ENCODE measurements around the gene NELFCD. TPM values are rescaled to one million over a fixed set of nuclear protein-coding genes. Genes with fewer than 3 reads are reported as not detected.

The NELFCD gene
- polyA plus RNA-seq, 1 donor from 2014 or later = 88.7 TPM

GRCh38 chr20:58969439-58969838, 11.6 kb upstream of the NELFCD start:
- no peaks in the 10 kb centered on the region for H3F3A ChIP-seq (ENCODE audit: insufficient read depth, low read length, poor library complexity, severe bottlenecking)
- no peak overlapping the region for H3K9ac ChIP-seq (ENCODE audit: low read length)
- H3K27ac ChIP-seq (ENCODE audit: low read length) = no peak overlapping the region
- no peak overlapping the region for H3K4me2 ChIP-seq (ENCODE audit: low read length)
- H3K27me3 ChIP-seq (ENCODE audit: insufficient read depth, low read depth, low read length) = peaks cover 3% of the 10 kb centered on the region
- no peaks in the 10 kb centered on the region for H3K9me3 ChIP-seq (ENCODE audit: low read length)
- H3K36me3 ChIP-seq (ENCODE audit: insufficient read depth, low read length) = no peaks in the 10 kb centered on the region
- no peak overlapping the region for H2AFZ ChIP-seq (ENCODE audit: low read depth, low read length)
- TF ChIP-seq POLR2AphosphoS5 (IDR thresholded peaks at IDR 0.05) (no peak), SMC3 (conservative IDR thresholded peaks at IDR 0.05; ENCODE audit: poor library complexity) (no peak), RAD21 (conservative IDR thresholded peaks at IDR 0.05) (no peak), EZH2 (IDR thresholded peaks at IDR 0.05; ENCODE audit: borderline replicate concordance, insufficient read depth, low read length, poor library complexity, severe bottlenecking) (no peak), TAF1 (IDR thresholded peaks at IDR 0.05; ENCODE audit: low read depth) (no peak), MXI1 (conservative IDR thresholded peaks at IDR 0.05; ENCODE audit: poor library complexity, severe bottlenecking) (no peak), EP300 (conservative IDR thresholded peaks at IDR 0.05; ENCODE audit: poor library complexity, severe bottlenecking) (no peak)
- TF ChIP-seq, protein P1, sequence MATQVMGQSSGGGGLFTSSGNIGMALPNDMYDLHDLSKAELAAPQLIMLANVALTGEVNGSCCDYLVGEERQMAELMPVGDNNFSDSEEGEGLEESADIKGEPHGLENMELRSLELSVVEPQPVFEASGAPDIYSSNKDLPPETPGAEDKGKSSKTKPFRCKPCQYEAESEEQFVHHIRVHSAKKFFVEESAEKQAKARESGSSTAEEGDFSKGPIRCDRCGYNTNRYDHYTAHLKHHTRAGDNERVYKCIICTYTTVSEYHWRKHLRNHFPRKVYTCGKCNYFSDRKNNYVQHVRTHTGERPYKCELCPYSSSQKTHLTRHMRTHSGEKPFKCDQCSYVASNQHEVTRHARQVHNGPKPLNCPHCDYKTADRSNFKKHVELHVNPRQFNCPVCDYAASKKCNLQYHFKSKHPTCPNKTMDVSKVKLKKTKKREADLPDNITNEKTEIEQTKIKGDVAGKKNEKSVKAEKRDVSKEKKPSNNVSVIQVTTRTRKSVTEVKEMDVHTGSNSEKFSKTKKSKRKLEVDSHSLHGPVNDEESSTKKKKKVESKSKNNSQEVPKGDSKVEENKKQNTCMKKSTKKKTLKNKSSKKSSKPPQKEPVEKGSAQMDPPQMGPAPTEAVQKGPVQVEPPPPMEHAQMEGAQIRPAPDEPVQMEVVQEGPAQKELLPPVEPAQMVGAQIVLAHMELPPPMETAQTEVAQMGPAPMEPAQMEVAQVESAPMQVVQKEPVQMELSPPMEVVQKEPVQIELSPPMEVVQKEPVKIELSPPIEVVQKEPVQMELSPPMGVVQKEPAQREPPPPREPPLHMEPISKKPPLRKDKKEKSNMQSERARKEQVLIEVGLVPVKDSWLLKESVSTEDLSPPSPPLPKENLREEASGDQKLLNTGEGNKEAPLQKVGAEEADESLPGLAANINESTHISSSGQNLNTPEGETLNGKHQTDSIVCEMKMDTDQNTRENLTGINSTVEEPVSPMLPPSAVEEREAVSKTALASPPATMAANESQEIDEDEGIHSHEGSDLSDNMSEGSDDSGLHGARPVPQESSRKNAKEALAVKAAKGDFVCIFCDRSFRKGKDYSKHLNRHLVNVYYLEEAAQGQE (IDR thresholded peaks at IDR 0.05; ENCODE audit: borderline replicate concordance) = no peak
- TF ChIP-seq, protein P2, sequence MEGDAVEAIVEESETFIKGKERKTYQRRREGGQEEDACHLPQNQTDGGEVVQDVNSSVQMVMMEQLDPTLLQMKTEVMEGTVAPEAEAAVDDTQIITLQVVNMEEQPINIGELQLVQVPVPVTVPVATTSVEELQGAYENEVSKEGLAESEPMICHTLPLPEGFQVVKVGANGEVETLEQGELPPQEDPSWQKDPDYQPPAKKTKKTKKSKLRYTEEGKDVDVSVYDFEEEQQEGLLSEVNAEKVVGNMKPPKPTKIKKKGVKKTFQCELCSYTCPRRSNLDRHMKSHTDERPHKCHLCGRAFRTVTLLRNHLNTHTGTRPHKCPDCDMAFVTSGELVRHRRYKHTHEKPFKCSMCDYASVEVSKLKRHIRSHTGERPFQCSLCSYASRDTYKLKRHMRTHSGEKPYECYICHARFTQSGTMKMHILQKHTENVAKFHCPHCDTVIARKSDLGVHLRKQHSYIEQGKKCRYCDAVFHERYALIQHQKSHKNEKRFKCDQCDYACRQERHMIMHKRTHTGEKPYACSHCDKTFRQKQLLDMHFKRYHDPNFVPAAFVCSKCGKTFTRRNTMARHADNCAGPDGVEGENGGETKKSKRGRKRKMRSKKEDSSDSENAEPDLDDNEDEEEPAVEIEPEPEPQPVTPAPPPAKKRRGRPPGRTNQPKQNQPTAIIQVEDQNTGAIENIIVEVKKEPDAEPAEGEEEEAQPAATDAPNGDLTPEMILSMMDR (IDR thresholded peaks at IDR 0.05; ENCODE audit: poor library complexity, severe bottlenecking) = no peak
- H3K4me3 ChIP-seq (ENCODE audit: low read length) = no peak overlapping the region
- H4K20me1 ChIP-seq (ENCODE audit: insufficient read depth) = no peaks in the 10 kb centered on the region
- no peaks in the 10 kb centered on the region for H3K79me2 ChIP-seq (replicated peaks; ENCODE audit: insufficient read depth, low read length)
- no peaks in the 10 kb centered on the region for H3K9me2 ChIP-seq (ENCODE audit: insufficient read depth, low read length)

- H3K79me2 ChIP-seq (replicated peaks; ENCODE audit: insufficient read depth, low read length) = no peaks in the 10 kb centered on the region
- no peak overlapping the region for H3K27ac ChIP-seq (ENCODE audit: low read length)
- no peak overlapping the region for H3K4me2 ChIP-seq (ENCODE audit: low read length)
- no peak for TF ChIP-seq MXI1 (conservative IDR thresholded peaks at IDR 0.05; ENCODE audit: poor library complexity, severe bottlenecking)
- no peak for TF ChIP-seq TAF1 (IDR thresholded peaks at IDR 0.05; ENCODE audit: low read depth)
- TF ChIP-seq, protein P2 (IDR thresholded peaks at IDR 0.05; ENCODE audit: poor library complexity, severe bottlenecking) = no peak
- no peak for TF ChIP-seq EZH2 (IDR thresholded peaks at IDR 0.05; ENCODE audit: borderline replicate concordance, insufficient read depth, low read length, poor library complexity, severe bottlenecking)
- no peak for TF ChIP-seq RAD21 (conservative IDR thresholded peaks at IDR 0.05)
- no peak for TF ChIP-seq POLR2AphosphoS5 (IDR thresholded peaks at IDR 0.05)
- TF ChIP-seq EP300 (conservative IDR thresholded peaks at IDR 0.05; ENCODE audit: poor library complexity, severe bottlenecking) = no peak
- TF ChIP-seq SMC3 (conservative IDR thresholded peaks at IDR 0.05; ENCODE audit: poor library complexity) = no peak
- TF ChIP-seq, protein P1 (IDR thresholded peaks at IDR 0.05; ENCODE audit: borderline replicate concordance) = no peak
- H3K9ac ChIP-seq (ENCODE audit: low read length) = no peak overlapping the region
- H3K27me3 ChIP-seq (ENCODE audit: insufficient read depth, low read depth, low read length) = peaks cover 3% of the 10 kb centered on the region
- no peak overlapping the region for H3K4me3 ChIP-seq (ENCODE audit: low read length)
- no peak overlapping the region for H2AFZ ChIP-seq (ENCODE audit: low read depth, low read length)
- no peaks in the 10 kb centered on the region for H3F3A ChIP-seq (ENCODE audit: insufficient read depth, low read length, poor library complexity, severe bottlenecking)
- H4K20me1 ChIP-seq (ENCODE audit: insufficient read depth) = no peaks in the 10 kb centered on the region
- no peaks in the 10 kb centered on the region for H3K9me2 ChIP-seq (ENCODE audit: insufficient read depth, low read length)
- H3K9me3 ChIP-seq (ENCODE audit: low read length) = no peaks in the 10 kb centered on the region
- no peaks in the 10 kb centered on the region for H3K36me3 ChIP-seq (ENCODE audit: insufficient read depth, low read length)
Measured at GRCh38 chr20:58970146-58970545, 10.9 kb upstream of the NELFCD start.
